ENCODE measurements around the gene SLC6A11. TPM values are rescaled to one million over a fixed set of nuclear protein-coding genes. Genes with fewer than 3 reads are reported as not detected.

The SLC6A11 gene
- total RNA-seq, 1 experiment from 2014 or later: 0.05 TPM

- no peaks in the 10 kb centered on the region for H3K36me3 ChIP-seq
- H3K4me3 ChIP-seq: no peak overlapping the region
Measured at GRCh38 chr3:10952525-10952924, 136.5 kb downstream of the SLC6A11 start.

GRCh38 chr3:10954740-10955139, 138.7 kb downstream of the SLC6A11 start:
- Histone ChIP-seq H3K4me1 (replicated peaks) (no peaks in the 10 kb centered on the region), H3K4me3 (no peak overlapping the region), H3K27ac (no peak overlapping the region), H3K36me3 (no peaks in the 10 kb centered on the region), H3K9me3 (replicated peaks) (no peaks in the 10 kb centered on the region), H3K27me3 (replicated peaks) (peaks cover 10% of the 10 kb centered on the region)
- DNase-seq (ENCODE audit: low read depth in 1 of 2, low spot score in 2 of 2): no peak

More at GRCh38 chr3:10952525-10952924, 136.5 kb downstream of the SLC6A11 start:
- Histone ChIP-seq H3K9me3 (replicated peaks) (no peaks in the 10 kb centered on the region), H3K27me3 (replicated peaks) (peaks cover 3% of the 10 kb centered on the region), H3K27ac (no peak overlapping the region), H3K4me1 (replicated peaks) (no peaks in the 10 kb centered on the region)
- no peak for DNase-seq (ENCODE audit: low read depth in 1 of 2, low spot score in 2 of 2)

DNA sequence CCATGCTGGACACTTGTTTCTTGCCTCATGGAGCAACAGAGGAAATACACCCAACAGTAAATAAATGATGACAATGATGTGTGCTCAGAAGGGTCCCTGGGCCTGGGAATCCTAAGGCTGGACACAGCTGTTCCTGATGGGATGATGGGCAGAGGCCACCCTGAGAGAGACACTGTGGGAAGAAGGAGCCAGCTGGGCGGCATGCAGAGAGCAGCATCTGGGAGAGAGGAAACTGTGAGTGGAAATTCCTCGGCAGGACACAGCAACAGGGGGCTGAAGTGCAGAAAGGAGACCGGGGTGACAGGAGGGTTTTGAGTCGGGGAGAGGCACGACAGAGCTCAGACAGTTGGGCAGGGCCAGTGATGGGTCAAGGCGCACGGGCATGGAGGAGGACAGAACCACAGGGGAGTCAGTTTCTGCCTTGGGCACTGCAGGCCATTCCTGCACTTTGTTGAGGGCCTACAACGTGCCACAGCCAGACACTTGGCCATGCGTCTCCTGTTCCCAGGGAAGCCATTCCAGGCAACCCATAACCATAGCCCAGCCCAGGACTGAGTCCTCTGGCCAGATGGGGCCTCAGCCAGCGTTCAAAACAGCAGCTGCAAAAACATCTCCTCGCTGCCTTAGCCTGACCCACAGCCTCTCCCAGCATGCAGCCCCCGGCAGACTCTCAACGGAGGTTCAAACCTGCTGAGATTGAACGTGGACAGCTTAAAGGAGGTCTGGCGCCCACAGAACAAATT, 139.9 kb downstream of the SLC6A11 start:
- peaks cover 10% of the 10 kb centered on the region for H3K27me3 ChIP-seq (replicated peaks)

DNA sequence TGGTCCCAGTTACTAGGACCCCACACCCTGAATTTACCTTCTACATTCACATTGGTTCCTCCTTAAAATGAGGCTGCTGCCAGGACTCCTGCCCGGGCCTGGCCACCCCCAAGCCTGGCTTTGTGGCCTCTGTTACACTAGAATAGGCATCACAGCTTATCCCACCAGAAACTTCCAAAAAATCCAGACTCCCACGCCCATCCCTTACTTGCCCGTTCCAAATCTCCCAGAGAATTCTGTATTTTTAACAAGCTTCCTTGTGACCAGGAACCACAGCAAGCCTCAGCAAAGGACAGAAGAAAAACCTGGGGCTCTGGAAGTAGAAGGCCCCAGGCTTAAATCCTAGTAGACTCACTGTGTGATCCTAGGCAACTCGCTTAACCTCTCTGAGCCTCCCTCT, 140.5 kb downstream of the SLC6A11 start:
- Histone ChIP-seq H3K4me3 (no peak overlapping the region), H3K9me3 (replicated peaks) (no peaks in the 10 kb centered on the region), H3K4me1 (replicated peaks) (no peaks in the 10 kb centered on the region), H3K27me3 (replicated peaks) (peaks cover 10% of the 10 kb centered on the region), H3K36me3 (no peaks in the 10 kb centered on the region), H3K27ac (no peak overlapping the region)
- DNase-seq (ENCODE audit: low read depth in 1 of 2, low spot score in 2 of 2): no peak

More for the DNA sequence above, 139.9 kb downstream of the SLC6A11 start:
- no peaks in the 10 kb centered on the region for H3K9me3 ChIP-seq (replicated peaks)
- H3K4me3 ChIP-seq: no peak overlapping the region
- H3K4me1 ChIP-seq (replicated peaks): no peaks in the 10 kb centered on the region
- no peak overlapping the region for H3K27ac ChIP-seq
- H3K36me3 ChIP-seq: no peaks in the 10 kb centered on the region
- DNase-seq (ENCODE audit: low read depth in 1 of 2, low spot score in 2 of 2): no peak

- Histone ChIP-seq H3K4me3 (no peak overlapping the region), H3K27ac (no peak overlapping the region), H3K36me3 (no peaks in the 10 kb centered on the region), H3K9me3 (replicated peaks) (no peaks in the 10 kb centered on the region), H3K27me3 (replicated peaks) (peaks cover 10% of the 10 kb centered on the region), H3K4me1 (replicated peaks) (no peaks in the 10 kb centered on the region)
- DNase-seq (ENCODE audit: low read depth in 1 of 2, low spot score in 2 of 2): no peak
Measured at GRCh38 chr3:10956986-10957385, 141.0 kb downstream of the SLC6A11 start.

DNA sequence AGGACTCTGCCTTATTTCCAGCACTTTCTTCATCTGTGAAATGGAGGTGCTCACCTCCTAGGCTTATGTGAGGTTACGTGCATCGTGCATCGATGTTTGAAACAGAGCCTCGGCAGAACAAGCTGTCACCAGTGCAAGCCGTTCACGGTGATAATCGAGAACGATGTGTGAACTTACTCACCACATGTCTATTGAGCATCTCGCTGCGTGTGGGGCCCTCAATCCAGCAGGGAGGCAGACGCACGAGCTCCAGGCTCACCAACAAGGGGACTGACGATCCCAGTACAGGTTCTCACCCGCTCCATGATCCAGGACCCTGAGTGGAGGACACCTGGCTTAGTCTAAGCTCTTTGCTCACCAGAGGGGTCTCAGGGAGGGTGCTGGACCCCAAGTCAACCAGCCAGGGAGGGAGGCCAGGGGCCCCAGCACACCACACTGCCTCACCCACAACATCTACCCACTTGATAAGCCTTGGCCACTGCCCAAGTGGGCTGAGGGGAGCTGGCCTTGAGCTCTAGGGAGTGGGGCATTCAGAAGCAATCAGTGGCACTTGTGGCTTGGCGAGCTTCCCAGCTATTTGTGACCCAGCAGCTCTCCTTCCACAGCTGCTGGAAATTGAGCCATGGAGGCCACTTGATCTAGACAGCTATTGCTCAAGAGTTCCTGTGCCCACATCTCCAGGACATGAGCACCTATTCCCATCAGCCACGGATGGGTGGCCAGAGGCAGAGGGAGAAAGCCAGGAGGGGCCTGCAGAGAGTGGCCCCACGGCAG, 142.1 kb downstream of the SLC6A11 start:
- no peak for DNase-seq (ENCODE audit: low read depth in 1 of 2, low spot score in 2 of 2)
- peaks cover 10% of the 10 kb centered on the region for H3K27me3 ChIP-seq (replicated peaks)
- H3K36me3 ChIP-seq: no peaks in the 10 kb centered on the region

GRCh38 chr3:10960255-10960654, 144.2 kb downstream of the SLC6A11 start:
- H3K27ac ChIP-seq: no peak overlapping the region
- no peaks in the 10 kb centered on the region for H3K4me1 ChIP-seq (replicated peaks)
- H3K4me3 ChIP-seq: no peak overlapping the region
- peaks cover 10% of the 10 kb centered on the region for H3K27me3 ChIP-seq (replicated peaks)
- no peak for DNase-seq (ENCODE audit: low read depth in 1 of 2, low spot score in 2 of 2)
- no peaks in the 10 kb centered on the region for H3K9me3 ChIP-seq (replicated peaks)
- H3K36me3 ChIP-seq: no peaks in the 10 kb centered on the region

More for the DNA sequence above, 142.1 kb downstream of the SLC6A11 start:
- Histone ChIP-seq H3K27ac (no peak overlapping the region), H3K9me3 (replicated peaks) (no peaks in the 10 kb centered on the region), H3K4me1 (replicated peaks) (no peaks in the 10 kb centered on the region), H3K4me3 (no peak overlapping the region)

DNA sequence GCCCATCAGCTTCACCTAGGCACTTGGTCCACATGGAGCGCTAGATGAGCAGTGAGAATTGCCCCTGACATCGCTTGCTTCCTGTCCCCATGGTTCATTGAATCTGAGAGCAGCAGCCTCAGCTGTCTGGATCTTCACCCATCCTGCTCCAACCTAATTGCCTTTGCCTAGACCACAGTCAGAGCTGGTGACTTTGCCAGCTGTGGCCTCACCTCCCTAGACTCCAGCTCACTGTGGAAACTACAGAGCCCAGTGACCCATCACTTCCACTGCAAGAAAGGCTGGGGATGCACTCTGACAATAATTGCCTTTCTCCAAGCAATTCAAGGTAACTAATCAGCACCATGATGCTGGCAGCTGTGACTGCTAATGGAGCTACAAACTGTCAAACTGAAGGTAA, 145.9 kb downstream of the SLC6A11 start:
- H3K9me3 ChIP-seq (replicated peaks): no peaks in the 10 kb centered on the region
- no peak for DNase-seq (ENCODE audit: low read depth in 1 of 2, low spot score in 2 of 2)
- no peak overlapping the region for H3K4me3 ChIP-seq
- H3K4me1 ChIP-seq (replicated peaks): no peaks in the 10 kb centered on the region
- H3K27ac ChIP-seq: no peak overlapping the region
- H3K27me3 ChIP-seq (replicated peaks): peaks cover 7% of the 10 kb centered on the region
- H3K36me3 ChIP-seq: no peaks in the 10 kb centered on the region

DNA sequence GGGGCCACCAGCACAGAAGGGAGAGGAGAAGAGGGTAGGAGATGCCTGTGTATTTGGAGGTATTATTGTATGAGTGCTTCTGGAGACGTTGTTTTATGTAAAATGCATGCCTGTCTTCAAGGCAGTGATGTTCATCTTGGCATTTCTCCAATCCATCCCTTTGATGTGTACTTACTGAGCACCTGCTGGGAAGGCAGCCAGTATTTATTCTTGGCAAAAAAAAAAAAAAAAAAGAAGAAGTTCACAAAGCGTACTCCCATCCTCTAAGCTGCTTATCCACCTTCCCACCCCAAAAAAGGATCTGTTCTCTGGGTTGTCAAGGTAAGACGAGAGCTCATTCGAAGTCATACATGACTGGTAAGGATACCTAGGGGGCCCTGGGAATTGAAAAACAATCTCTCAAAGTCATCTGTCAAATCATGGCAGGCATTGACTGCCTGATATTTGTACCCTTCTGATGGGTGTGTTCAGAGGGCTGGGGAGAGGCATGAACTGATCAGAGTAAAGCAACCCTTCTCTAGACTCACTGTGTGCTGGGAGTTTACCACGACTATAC, 146.5 kb downstream of the SLC6A11 start:
- Histone ChIP-seq H3K4me1 (replicated peaks) (no peaks in the 10 kb centered on the region), H3K4me3 (no peak overlapping the region), H3K9me3 (replicated peaks) (no peaks in the 10 kb centered on the region), H3K27me3 (replicated peaks) (peaks cover 7% of the 10 kb centered on the region), H3K27ac (no peak overlapping the region), H3K36me3 (no peaks in the 10 kb centered on the region)
- DNase-seq (ENCODE audit: low read depth in 1 of 2, low spot score in 2 of 2): no peak

DNA sequence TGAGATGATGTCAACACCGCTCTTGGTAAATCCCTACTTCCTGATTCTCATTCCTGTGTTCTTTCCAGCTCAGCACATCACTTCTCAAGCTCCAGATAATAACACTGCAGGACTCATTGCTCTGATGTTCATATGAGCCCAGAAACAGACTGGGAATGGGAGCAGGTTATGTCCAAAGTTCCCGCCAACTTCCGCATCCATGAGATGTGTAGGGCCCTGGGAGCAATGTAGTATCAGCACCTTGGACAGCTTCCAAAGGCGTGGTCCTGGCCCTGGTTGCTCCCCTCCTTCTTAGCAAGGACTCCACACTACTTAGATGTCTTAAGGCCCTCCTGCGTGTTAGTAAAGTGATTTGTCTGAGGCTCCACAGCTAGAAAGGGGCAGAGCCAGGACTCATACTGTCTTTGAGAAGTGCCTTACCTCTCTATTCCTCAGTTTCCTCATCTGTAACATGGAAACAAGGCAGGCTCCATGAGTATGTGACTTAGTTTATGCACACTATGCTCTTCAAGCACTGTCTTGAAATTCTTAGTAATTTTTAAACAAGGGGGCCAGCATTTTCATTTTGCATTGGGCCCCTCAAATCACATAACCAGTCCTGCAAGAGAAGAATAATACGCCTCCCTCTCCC, 148.6 kb downstream of the SLC6A11 start:
- no peak for DNase-seq (ENCODE audit: low read depth in 1 of 2, low spot score in 2 of 2)
- Histone ChIP-seq H3K4me3 (no peak overlapping the region), H3K36me3 (no peaks in the 10 kb centered on the region), H3K9me3 (replicated peaks) (no peaks in the 10 kb centered on the region), H3K27me3 (replicated peaks) (0 out of 2 replicates have a peak, but pooled peaks cover 4% of the 10 kb centered on the region), H3K4me1 (replicated peaks) (no peaks in the 10 kb centered on the region), H3K27ac (no peak overlapping the region)

DNA sequence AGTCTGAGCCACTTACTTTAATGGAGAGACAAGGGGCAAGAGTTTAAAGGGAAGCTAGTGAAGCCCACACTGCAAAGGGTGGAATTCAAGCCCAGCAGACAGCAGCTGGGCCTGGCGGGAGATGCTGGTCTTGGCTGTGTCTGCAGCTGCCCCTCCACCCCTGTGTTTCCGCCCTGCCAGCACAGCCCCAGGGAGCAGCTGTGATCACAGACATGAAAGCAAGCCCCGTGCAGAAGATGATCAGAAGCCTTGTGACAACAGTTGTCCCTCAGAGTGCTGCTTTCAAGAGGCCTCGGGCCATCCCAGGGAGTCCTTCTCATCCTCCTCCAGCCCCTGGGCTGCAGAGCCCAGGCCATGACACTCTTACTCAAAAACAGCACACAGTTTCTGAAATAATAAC, 152.4 kb downstream of the SLC6A11 start:
- H3K4me1 ChIP-seq (replicated peaks): no peaks in the 10 kb centered on the region
- H3K9me3 ChIP-seq (replicated peaks): no peaks in the 10 kb centered on the region
- DNase-seq (ENCODE audit: low read depth in 1 of 2, low spot score in 2 of 2): no peak
- peaks cover 4% of the 10 kb centered on the region; the same call in 1 of the 2 replicates for H3K27me3 ChIP-seq (replicated peaks)
- H3K27ac ChIP-seq: no peak overlapping the region
- no peaks in the 10 kb centered on the region for H3K36me3 ChIP-seq
- no peak overlapping the region for H3K4me3 ChIP-seq

DNA sequence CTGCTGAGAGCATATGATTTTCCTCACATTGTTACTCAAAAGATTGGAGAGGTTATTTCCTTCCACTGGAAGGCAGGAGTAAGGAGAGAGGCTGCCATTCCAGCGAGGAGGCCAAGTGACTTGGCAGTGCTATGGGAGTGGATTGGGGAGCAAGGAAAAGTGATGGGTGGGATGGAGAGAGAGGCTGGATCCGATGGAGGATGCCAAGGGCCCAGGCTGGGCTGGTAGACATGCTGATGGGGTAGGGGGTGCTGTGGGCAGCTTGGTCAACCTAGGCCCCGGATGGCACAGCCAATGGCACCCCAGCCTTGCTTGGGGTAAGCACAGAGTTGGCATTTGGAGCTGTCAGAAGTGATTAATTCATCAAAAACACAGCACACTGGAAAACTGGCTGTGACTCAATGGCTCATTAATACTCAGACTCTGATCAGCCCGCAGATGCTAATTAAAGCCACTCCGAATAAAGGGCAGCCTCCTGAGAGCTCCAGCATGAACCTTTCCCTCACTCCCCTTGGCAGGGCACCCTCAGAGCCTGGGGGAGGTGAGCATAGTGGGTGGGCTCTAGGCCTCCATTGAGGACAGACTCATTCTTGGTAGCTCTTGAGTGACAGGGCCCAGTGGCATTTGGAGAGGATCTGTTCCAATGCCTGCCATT, 154.4 kb downstream of the SLC6A11 start:
- Histone ChIP-seq H3K36me3 (no peaks in the 10 kb centered on the region), H3K27me3 (replicated peaks) (peaks cover 4% of the 10 kb centered on the region; the same call in 1 of the 2 replicates), H3K4me1 (replicated peaks) (no peaks in the 10 kb centered on the region), H3K4me3 (no peak overlapping the region), H3K9me3 (replicated peaks) (no peaks in the 10 kb centered on the region), H3K27ac (no peak overlapping the region)
- DNase-seq (ENCODE audit: low read depth in 1 of 2, low spot score in 2 of 2): no peak

DNA sequence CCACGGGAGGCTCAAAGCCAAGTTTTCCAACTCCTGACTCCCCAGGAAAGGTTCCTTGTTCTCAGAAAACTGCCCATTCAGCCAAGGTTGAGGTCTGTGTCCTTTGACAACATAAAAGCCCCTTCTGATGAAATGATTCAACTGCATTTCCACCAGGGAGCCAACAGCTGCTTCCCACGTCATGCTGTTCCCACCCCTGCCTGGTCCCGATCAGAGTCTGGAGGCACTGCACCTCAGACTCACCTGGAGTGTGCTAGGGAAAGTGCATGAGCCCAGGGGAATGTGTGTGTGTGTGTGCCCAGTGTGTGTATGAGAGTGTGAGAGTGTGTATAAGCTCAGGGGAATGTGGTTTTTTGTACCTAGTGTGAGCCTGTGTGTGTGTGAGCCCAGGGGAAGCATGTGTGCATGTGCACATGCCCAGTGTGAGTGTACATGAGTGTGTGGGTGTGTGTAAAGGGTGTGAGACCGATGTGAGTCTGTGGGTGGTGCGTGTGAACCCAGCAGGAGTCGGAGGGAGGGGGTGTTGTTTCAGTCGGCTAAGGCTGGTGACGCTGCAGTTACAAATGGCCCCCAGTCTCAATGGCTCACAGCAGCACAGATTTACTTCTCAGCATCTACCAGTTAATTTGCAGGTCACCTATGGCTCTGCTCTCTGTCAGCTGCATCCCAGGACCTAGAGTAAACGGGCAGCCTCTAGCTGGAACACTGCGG, 156.2 kb downstream of the SLC6A11 start:
- Histone ChIP-seq H3K36me3 (no peaks in the 10 kb centered on the region), H3K27ac (no peak overlapping the region), H3K4me1 (replicated peaks) (no peaks in the 10 kb centered on the region), H3K27me3 (replicated peaks) (peaks cover 4% of the 10 kb centered on the region; the same call in 1 of the 2 replicates), H3K4me3 (no peak overlapping the region), H3K9me3 (replicated peaks) (no peaks in the 10 kb centered on the region)
- no peak for DNase-seq (ENCODE audit: low read depth in 1 of 2, low spot score in 2 of 2)
